Measurements from ENCODE around the gene ARHGEF40. TPM values are rescaled to one million over a fixed set of nuclear protein-coding genes. Genes with fewer than 3 reads are reported as not detected.
A peak's percentile ranks its signal among the peaks of the same experiment; 100 is the strongest.

The ARHGEF40 gene
- total RNA-seq, 2 donors from 2014 or later = 12.0 to 17.3 TPM

GRCh38 chr14:21084998-21085853 lies 15.1 kb downstream of the ARHGEF40 start:
- H3K27me3 Mint-ChIP-seq = no peaks in the 10 kb centered on the region
- ATAC-seq = no peak

GRCh38 chr14:21086908-21087293 lies 16.8 kb downstream of the ARHGEF40 start:
- no peak overlapping the region for H3K4me3 Mint-ChIP-seq
- DNase-seq = no peak
- H3K27ac Mint-ChIP-seq = peak overlapping the region; percentile 99
- H3K36me3 Mint-ChIP-seq (ENCODE audit: low read depth) = peaks cover 2% of the 10 kb centered on the region
- no peaks in the 10 kb centered on the region for H3K27me3 Mint-ChIP-seq
- H3K9me3 ChIP-seq (ENCODE audit: control insufficient read depth, low read length, poor library complexity, severe bottlenecking) = no peaks in the 10 kb centered on the region
- peaks cover 36% of the 10 kb centered on the region for H3K4me1 Mint-ChIP-seq
- no peak for ATAC-seq

More at GRCh38 chr14:21084998-21085853, 15.1 kb downstream of the ARHGEF40 start:
- DNase-seq = no peak
- peaks cover 3% of the 10 kb centered on the region for H3K36me3 Mint-ChIP-seq (ENCODE audit: low read depth)
- H3K4me3 Mint-ChIP-seq = no peak overlapping the region
- no peaks in the 10 kb centered on the region for H3K9me3 ChIP-seq (ENCODE audit: control insufficient read depth, low read length, poor library complexity, severe bottlenecking)
- peak overlapping the region; percentile 99 for H3K27ac Mint-ChIP-seq
- peaks cover 36% of the 10 kb centered on the region for H3K4me1 Mint-ChIP-seq

GRCh38 chr14:21087294-21088091 lies 17.4 kb downstream of the ARHGEF40 start:
- no peaks in the 10 kb centered on the region for H3K9me3 ChIP-seq (ENCODE audit: control insufficient read depth, low read length, poor library complexity, severe bottlenecking)
- DNase-seq (peak; percentile 61 to 75 (median 68)), ATAC-seq (peak; percentile 86)
- H3K27me3 Mint-ChIP-seq = no peaks in the 10 kb centered on the region
- peak overlapping the region; percentile 66 for H3K4me3 Mint-ChIP-seq
- H3K27ac Mint-ChIP-seq = peak overlapping the region; percentile 99
- H3K36me3 Mint-ChIP-seq (ENCODE audit: low read depth) = peaks cover 3% of the 10 kb centered on the region
- H3K4me1 Mint-ChIP-seq = peaks cover 36% of the 10 kb centered on the region

GRCh38 chr14:21088687-21089086 lies 18.6 kb downstream of the ARHGEF40 start:
- Mint-ChIP-seq H3K36me3 (ENCODE audit: low read depth) (peaks cover 4% of the 10 kb centered on the region), H3K4me3 (peak overlapping the region; percentile 52), H3K27ac (peak overlapping the region; percentile 99), H3K27me3 (no peaks in the 10 kb centered on the region), H3K4me1 (peaks cover 40% of the 10 kb centered on the region)
- ATAC-seq (no peak), DNase-seq (no peak)
- no peaks in the 10 kb centered on the region for H3K9me3 ChIP-seq (ENCODE audit: control insufficient read depth, low read length, poor library complexity, severe bottlenecking)

GRCh38 chr14:21089271-21089670 lies 19.2 kb downstream of the ARHGEF40 start:
- Mint-ChIP-seq H3K36me3 (ENCODE audit: low read depth) (peaks cover 2% of the 10 kb centered on the region), H3K27ac (peak overlapping the region; percentile 99), H3K27me3 (no peaks in the 10 kb centered on the region), H3K4me1 (peaks cover 37% of the 10 kb centered on the region), H3K4me3 (no peak overlapping the region)
- ATAC-seq = no peak
- no peaks in the 10 kb centered on the region for H3K9me3 ChIP-seq (ENCODE audit: control insufficient read depth, low read length, poor library complexity, severe bottlenecking)
- no peak for DNase-seq

DNA sequence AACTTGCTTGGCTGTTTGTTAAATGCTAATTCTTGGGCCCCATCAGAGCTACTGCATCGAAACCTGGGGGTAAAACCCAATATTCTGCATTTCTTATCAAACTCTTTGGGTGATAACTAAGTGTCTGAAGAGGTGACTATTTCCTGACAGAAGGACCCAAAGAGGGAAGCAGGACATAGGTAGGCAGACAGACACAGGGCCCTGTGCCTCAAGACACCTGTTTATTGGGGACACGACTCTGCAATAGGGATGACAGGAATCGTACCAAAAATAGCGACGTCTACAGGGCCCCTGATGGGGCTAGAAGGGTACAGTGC lies 19.7 kb downstream of the ARHGEF40 start:
- H3K4me3 Mint-ChIP-seq = no peak overlapping the region

GRCh38 chr14:21090194-21090939 lies 20.3 kb downstream of the ARHGEF40 start:
- H3K36me3 Mint-ChIP-seq (ENCODE audit: low read depth) = peaks cover 2% of the 10 kb centered on the region
- DNase-seq = no peak
- peak overlapping the region; percentile 99 for H3K27ac Mint-ChIP-seq
- H3K9me3 ChIP-seq (ENCODE audit: control insufficient read depth, low read length, poor library complexity, severe bottlenecking) = no peaks in the 10 kb centered on the region
- peaks cover 32% of the 10 kb centered on the region for H3K4me1 Mint-ChIP-seq
- no peak for ATAC-seq
- H3K4me3 Mint-ChIP-seq = peak overlapping the region; percentile 41
- H3K27me3 Mint-ChIP-seq = no peaks in the 10 kb centered on the region

More for the DNA sequence above, 19.7 kb downstream of the ARHGEF40 start:
- Mint-ChIP-seq H3K36me3 (ENCODE audit: low read depth) (peaks cover 2% of the 10 kb centered on the region), H3K27ac (peak overlapping the region; percentile 99), H3K27me3 (no peaks in the 10 kb centered on the region), H3K4me1 (peaks cover 32% of the 10 kb centered on the region)
- ATAC-seq (no peak), DNase-seq (no peak)
- H3K9me3 ChIP-seq (ENCODE audit: control insufficient read depth, low read length, poor library complexity, severe bottlenecking) = no peaks in the 10 kb centered on the region

GRCh38 chr14:21090940-21091663 lies 21.0 kb downstream of the ARHGEF40 start:
- H3K27me3 Mint-ChIP-seq = no peaks in the 10 kb centered on the region
- peaks cover 28% of the 10 kb centered on the region for H3K4me1 Mint-ChIP-seq
- peak overlapping the region; percentile 68 for H3K4me3 Mint-ChIP-seq
- H3K27ac Mint-ChIP-seq = peak overlapping the region; percentile 83
- ATAC-seq = no peak
- DNase-seq = no peak
- peaks cover 2% of the 10 kb centered on the region for H3K36me3 Mint-ChIP-seq (ENCODE audit: low read depth)
- no peaks in the 10 kb centered on the region for H3K9me3 ChIP-seq (ENCODE audit: control insufficient read depth, low read length, poor library complexity, severe bottlenecking)

GRCh38 chr14:21091821-21092272 lies 21.7 kb downstream of the ARHGEF40 start:
- Mint-ChIP-seq H3K27ac (peak overlapping the region; percentile 83), H3K4me3 (no peak overlapping the region), H3K4me1 (peaks cover 24% of the 10 kb centered on the region), H3K27me3 (no peaks in the 10 kb centered on the region), H3K36me3 (ENCODE audit: low read depth) (peaks cover 2% of the 10 kb centered on the region)
- no peak for DNase-seq
- H3K9me3 ChIP-seq (ENCODE audit: control insufficient read depth, low read length, poor library complexity, severe bottlenecking) = no peaks in the 10 kb centered on the region
- ATAC-seq = no peak

GRCh38 chr14:21092273-21093011 lies 22.3 kb downstream of the ARHGEF40 start:
- Mint-ChIP-seq H3K4me1 (peaks cover 19% of the 10 kb centered on the region), H3K36me3 (ENCODE audit: low read depth) (peaks cover 2% of the 10 kb centered on the region), H3K27me3 (no peaks in the 10 kb centered on the region), H3K27ac (peak overlapping the region; percentile 67), H3K4me3 (peak overlapping the region; percentile 59)
- peak; percentile 74 for ATAC-seq
- no peaks in the 10 kb centered on the region for H3K9me3 ChIP-seq (ENCODE audit: control insufficient read depth, low read length, poor library complexity, severe bottlenecking)
- peak; percentile 84 to 97 (median 91) for DNase-seq

- Mint-ChIP-seq H3K27me3 (no peaks in the 10 kb centered on the region), H3K27ac (no peak overlapping the region), H3K36me3 (ENCODE audit: low read depth) (peaks cover 2% of the 10 kb centered on the region), H3K4me1 (peaks cover 14% of the 10 kb centered on the region), H3K4me3 (peak overlapping the region; percentile 59)
- no peak for DNase-seq
- no peaks in the 10 kb centered on the region for H3K9me3 ChIP-seq (ENCODE audit: control insufficient read depth, low read length, poor library complexity, severe bottlenecking)
- no peak for ATAC-seq
Observed at GRCh38 chr14:21093018-21093417, 22.9 kb downstream of the ARHGEF40 start.
